Right renal pelvis (tissue), 4 donors: ENCODE data around the gene SETD2. TPM values are rescaled to one million over a fixed set of nuclear protein-coding genes. Genes with fewer than 3 reads are reported as not detected.
"Not testable (repeated sequence)": the region's sequence is repeated elsewhere in the genome, so short reads cannot be mapped to it uniquely, and the experiment has no call there.

Experiments used
- DNase-seq, 4 donors: peaks; one replicate each; pipeline ENCODE4 v3.0.0-alpha.2; 2013; ENCODE audit warnings: low read depth in 4 of 4, low spot score in 3 of 4, missing footprints in 1 of 4
- polyA plus RNA-seq, 4 donors: library from polyadenylated mRNA; unstranded; fragments of 120-200 nt; gene quantifications; one replicate each; pipeline ENCODE4 v1.2.1, GENCODE V29; 2013; ENCODE audit not compliant: insufficient read length in 4 of 4

SETD2 gene
- polyA plus RNA-seq, 4 donors = 63.2 to 70.6 (median 69.1) TPM

DNA sequence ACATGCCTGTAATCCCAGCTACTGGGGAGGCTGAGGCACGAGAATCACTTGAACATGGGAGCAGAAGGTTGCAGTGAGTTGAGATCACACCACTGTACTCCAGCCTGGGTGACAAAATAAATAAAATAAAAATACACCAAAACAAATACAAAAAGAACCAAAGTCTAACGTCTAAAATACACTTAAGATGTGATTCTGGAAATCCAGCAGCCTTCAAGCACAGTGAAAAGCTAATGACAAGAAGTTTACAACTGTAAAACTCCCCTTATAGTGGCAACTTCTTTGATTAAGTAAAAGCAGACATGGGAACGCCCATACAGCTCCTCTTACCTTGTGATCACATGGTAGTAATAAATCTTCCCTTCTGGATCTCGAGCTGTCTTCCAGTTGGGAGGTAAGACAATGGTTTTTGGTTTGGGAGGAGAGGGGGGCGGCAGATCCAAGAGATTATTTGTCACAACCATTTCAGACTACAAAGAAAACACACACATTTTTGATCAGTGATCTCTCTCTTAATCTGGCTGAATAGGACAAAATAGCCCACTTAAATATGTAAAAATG lies 121.6 kb downstream of the SETD2 start:
- no peak for DNase-seq

DNA sequence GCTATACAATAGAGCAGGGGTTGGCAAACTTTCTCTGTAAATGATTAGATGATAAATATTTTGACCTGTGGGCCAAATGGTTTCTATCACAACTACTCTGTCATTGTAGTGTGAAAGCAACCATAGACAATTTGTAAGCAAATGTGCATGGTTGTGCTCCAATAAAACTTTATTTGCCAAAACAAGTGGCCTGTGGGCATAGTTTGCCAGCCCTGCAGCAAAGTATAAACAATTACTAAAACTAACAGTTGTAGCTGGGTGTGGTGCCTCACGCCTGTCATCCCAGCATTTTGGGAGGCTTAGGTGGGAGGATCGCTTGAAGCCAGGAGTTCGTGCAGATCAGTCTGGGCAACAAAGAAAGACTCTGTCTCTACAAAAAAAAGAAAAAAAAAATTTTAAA lies 122.8 kb downstream of the SETD2 start:
- no peak for DNase-seq

DNA sequence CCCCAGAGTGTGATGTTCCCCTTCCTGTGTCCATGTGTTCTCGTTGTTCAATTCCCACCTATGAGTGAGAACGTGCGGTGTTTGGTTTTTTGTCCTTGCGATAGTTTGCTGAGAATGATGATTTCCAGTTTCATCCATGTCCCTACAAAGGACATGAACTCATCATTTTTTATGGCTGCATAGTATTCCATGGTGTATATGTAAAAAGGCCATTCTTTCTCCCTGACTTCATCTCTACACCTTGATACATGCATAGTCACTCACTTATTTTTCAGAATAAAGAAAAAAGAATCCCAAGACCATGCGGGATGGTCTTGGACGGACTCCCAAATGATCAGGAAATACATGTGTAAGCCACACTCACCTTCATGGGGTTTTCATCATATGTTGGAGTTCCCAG lies 126.6 kb downstream of the SETD2 start:
- not testable (repeated sequence) for DNase-seq

DNA sequence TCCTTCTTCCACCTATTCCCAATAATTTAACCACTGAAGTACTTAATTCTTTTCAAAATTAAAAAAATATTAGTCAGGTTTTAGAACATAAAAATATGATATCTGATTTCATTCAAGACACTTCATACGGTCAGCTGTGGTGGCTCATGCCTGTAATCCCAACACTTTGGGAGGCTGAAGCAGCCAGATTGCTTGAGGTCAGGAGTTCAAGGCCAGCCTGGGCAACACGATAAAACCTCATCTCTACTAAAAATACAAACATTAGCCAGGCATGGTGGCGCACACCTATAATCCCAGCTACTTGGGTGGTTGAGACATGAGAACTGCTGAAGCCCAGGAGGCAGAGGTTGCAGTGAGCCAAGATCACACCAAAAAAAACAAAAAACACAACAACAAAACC lies 127.8 kb downstream of the SETD2 start:
- no peak for DNase-seq

DNA sequence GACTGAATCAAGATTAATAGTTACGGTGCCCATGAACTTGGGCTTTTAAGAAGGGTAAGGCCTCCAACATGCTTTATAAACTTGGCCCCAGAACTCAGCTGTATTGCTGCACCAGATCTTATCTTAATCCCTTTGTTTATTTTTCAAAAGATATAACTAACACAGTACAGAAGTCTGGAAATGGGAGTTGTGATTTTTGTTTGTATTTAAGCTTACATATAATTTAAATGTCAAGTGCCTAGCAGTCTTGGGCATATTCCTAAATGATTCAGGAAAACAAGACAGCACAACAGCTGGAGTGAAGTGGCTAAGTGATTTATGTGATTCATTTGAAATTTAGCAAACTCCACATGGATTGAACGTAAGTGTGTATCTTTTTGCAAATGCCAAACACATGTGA lies 128.3 kb downstream of the SETD2 start:
- DNase-seq = no peak

DNA sequence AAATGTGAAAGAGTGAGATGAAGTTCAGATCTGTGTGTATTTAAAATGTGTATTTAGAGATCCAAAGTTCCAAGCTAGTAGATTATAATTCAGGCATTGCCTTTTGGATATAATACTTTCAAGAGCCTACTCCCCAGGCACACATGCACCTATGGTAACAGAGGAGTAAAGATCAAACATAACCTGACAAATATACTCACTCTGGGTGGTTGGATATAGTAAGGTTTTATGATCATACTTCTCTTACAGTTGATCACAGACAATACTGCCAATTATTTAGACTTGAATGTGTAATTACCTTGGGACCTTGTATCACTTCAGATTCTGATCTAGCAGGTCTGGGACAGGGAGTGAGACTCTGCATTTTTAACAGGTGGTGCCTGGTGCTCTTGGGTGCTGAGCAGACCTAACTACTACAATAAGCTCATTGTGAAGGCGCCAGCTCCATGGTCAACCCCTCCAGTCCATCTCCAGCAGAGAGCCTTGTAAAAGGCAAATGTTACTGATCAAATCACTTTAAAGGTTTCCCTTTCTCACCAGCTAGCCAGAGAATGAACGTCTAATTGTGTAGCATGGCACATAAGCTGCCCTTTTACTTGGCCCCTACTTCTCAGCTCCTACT lies 128.9 kb downstream of the SETD2 start:
- no peak for DNase-seq

DNA sequence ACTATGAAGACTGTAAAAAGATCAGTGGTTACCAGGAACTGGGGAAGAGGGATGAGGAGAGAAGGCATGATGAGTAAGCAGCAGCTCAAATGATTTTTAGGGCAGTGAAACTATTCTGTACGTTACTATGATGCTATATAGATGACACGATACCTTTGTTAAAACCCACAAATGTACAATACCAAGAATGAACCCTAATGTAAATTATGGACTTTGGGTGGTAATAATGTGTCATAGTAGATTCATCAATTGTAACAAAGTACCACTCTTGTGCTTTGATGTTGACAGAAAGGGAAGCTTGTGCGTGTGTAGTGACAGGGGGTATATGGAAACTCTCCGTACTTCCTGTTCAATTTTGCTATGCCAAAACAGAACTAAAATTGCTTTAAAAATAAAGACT lies 132.9 kb downstream of the SETD2 start:
- DNase-seq = not testable (repeated sequence)

DNA sequence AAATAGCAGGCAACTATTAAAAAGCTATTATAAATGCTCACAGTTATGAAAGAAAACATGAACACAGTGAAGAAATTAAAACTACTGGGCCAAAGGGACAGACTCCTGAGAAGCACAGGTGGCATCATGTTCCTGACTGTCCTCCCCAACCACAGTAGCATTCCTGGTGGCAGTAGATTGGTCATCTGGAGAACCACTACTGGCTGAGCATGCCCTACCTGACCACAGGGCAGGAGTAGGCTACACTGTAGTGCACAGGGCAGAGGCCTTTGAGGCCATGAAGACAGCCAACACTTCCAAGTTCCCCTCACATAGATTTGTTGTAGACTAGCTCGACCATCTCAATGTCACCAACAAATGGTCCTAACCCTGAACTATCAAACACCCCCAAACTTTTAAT lies 135.2 kb downstream of the SETD2 start:
- DNase-seq = no peak

DNA sequence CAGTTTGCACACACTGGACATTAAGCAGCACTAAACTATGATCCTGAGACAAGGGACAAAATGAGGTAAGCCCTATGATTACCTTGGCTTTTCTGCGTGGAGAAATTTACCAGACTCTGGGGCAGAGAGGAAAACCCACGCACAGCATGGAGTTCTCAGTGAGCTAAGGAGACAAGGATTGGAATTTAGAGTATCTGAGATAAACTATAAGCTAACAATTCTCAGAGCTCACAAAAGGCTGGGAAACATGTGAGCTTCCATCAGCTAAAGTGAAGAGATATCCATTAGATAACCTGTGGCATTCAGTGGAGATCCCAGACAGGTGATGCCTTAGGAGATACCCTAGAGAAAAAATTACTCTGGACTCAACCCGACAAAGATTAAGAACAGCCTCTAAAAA lies 135.8 kb downstream of the SETD2 start:
- DNase-seq = no peak

DNA sequence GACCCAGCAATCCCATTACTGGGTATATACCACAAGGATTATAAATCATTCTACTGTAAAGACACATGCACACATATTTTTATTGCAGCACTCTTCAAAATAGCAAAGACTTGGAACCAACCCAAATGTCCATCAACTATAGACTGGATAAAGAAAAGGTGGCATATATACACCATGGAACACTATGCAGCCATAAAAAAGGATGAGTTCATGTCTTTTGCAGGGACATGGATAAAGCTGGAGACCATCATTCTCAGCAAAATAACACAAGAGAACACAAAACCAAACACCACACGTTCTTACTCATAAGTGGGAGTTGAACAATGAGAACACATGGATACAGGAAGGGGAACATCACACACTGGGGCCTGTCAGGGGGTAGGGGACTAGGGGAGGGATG lies 137.5 kb downstream of the SETD2 start:
- DNase-seq = not testable (repeated sequence)

DNA sequence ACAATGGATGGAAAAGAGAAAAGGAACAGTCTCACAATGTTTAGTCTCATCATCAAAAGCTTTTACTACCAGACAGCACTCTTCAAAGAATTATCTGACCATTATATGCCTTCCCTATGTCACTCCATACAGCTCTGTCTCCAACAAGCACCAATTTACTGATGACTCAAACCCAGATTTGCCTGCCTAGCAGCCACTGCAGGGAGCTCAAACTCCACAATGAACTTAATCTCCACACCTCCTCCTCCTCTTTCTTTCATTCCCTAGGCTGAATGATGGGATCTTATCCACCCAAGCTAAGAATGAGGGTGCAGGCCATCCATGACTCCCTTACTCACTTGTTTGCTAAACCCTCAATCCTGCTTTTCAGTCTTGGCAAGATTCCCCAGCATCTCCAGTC lies 139.0 kb downstream of the SETD2 start:
- no peak for DNase-seq

DNA sequence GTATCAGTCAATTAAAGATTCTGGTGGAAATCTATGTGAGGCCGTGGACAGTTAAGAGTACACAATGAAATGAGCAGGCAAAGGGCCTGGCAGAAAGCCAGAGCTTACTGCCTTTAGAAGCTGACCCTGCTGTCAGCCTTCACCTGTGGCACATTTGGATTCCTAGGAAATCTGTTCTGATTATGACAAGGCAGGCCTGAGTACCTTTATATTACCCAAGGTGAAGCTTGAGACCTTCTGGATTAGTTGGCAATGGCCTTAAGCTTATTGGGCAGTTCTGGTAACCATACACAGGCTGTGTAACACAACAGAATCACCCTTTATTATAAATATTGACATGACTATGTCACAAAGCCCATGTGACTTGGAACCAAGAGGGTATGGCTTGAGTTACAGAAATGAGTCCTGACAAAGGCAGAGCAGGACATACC lies 141.3 kb downstream of the SETD2 start:
- no peak for DNase-seq

DNA sequence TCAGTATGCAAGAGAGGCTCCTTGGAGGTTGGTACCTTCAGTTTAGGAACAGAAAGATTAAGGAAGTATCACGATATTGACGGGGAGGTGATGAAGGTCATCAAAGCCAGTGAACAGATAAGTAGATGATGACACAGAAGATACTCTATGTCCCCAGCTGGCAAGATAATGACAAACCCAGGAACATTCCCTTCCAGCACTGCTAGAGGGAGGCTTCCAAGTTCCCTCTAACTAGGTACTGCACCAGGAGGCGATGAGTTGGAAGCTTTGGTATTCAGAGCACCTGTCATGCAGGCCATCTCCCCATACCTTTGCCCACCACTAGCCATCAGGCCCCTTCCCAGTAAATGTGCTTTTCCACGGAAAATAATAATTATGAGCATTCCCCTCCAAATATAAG lies 143.6 kb downstream of the SETD2 start:
- DNase-seq = no peak

DNA sequence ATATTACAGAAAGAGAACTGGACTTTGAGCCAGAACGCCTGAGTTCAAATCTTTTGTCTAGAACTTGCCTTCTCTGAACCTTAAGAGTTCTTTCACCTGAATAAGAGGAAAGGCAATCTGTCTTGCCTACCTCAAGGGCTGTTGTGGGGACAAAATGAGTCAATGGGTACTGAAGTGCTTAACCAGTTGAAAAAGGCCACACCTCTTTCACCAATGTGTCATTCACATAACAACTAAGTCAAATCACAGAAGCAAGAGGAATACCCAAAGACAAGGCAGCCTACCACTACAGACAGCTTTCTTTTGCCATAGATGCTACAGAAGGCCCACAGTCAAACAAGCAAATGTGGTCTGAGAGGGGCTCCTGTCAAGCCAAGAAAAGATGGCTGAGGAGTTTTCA lies 144.7 kb downstream of the SETD2 start:
- DNase-seq = no peak

DNA sequence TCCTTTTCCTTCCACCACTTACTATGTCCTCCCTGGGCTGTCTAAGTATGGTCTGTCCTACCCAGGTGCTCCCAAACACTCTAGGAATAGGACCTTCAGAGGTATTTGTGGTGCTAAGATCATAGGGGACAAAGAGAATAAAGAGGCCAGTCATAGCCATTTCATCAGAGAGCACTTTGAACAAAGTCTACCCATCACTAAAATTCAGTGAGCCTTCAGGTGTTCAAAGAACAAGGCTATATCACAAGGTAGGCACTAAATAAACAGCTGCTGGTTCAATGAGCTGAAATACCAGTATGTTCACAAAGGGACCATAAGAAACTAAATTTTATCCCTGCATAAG lies 145.7 kb downstream of the SETD2 start:
- DNase-seq = no peak

DNA sequence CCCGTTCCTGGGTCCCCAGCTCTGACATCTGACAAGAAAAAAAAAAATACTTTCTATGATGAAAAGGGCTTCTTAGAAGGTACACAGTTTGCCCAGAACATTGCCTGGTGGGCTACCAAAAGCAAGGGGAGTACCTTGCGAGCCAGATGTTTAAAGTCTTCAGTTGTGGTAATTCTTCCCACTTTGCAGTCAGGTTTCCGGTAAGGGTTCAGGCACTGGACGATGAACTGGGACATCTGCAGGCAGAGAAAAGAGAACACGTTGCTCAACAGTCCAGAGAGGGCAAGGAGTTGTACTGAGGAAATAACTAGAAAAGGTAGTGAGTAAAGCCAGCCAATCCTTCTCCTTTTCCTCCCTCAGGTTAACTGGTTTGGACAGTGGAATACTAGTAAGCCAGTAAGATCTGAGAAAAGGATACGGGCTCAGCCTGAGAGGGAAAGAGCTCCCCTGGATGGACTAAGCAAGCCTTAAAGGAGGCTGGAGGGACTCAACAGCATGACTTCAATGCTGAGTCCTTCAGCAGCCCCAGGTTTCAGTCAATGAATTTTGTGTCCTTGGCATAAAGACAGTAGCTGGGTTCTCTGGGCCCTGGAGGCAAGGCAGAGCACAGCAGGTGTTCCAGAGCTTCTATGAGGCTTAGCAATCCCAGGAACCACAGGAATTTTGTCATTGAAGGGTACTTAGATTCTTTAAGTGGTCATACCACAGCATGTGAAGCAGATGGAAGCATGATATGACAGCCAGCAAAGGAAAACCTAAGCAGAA lies 146.2 kb downstream of the SETD2 start:
- DNase-seq = no peak

DNA sequence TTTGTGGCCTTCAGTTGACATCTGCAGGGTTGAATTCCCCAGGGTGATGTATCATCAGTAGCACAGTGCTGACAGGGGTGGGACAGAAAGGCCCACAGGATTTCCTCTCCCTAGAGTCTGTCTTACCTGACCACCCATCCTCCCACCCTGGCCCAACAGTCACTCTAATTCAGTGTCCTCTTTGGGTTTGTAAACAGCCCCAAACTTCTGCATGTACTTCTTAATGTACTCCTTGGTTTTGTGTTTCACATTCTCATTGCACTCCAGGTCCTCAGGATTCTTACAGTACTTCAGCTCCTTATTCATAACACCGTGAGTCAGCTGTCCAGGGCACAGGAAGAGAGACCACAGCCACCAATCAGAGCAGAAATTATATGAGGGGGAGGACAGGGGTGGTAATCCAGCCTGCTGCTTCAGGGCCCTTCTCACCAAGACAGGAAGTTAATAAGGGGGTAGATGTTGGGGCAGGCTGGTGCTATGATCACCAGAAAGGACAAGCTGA lies 146.9 kb downstream of the SETD2 start:
- no peak for DNase-seq

DNA sequence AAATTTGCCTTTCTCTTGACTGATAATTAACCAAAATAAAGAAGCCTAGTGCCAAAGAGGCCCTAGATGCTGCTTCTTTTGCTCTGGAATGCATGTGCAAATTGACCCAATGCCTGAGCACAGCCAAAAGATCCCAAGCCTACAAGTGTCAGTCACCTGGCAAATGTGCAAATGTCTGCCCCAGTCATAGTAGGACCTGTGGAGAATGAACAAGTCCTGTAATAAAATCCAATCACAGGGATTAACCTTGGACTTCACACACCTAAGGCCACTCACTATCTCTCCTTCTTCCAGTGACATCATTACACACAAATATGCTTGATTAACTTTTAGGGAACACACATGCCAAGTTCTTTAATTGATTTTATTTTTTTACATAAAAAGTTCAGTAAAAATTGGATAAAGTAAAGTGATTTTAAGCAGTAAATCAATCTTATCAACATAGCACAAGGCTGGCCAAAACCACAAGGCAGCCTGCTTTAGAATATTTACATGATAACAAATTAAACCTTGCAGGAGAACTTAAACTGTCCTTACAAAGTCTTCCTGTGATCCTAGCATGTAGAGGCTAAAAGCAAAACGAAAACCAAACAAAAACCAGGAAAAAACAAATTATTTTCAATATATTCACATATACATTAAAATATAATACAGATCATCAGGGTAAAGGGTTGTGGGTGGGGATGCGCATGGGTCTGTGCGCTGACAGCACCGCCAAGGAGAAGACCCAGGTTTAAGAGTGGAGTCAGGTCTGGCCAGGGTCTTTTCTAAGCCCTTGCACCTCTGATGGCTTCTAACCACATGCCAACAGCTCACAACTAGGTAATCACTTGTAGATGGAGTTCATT lies 147.6 kb downstream of the SETD2 start:
- no peak for DNase-seq

DNA sequence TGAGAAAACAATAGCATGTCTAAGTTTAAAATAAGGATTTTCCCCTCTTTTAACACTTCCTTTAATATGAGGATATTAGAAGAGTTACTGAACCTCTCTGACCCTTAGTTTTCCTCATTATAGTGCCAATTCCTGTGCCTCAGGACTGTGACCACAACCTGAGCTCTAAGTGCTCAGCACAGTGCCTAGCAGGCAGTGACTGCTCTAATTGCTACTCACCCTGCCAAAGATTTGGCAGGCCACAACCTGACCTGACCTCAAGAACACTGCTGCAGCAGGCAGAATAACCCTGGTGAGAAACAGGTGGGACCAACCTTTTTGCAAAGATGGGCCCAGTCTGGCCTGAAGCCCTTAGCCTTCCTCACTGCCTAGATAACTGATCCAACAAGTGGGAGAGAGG lies 148.8 kb downstream of the SETD2 start:
- no peak for DNase-seq

DNA sequence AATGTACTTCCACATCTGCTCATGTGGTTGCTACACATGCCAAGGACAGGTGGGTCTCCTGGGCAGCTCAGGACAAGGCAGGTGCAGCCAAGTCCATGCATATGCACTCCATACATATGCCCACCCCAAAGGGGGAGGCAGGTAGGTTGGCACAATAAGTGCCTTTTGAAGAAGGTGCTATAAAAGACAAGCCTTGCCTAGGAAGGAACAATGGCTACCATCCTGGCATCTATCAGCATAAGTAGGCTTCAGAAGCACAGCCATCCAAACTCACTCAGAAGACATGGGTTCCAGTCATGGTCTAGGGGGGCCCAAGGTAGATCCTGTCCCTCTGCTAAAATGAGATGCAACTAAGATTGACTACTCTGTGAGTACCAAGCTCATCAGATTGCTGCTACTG lies 149.9 kb downstream of the SETD2 start:
- DNase-seq = no peak

DNA sequence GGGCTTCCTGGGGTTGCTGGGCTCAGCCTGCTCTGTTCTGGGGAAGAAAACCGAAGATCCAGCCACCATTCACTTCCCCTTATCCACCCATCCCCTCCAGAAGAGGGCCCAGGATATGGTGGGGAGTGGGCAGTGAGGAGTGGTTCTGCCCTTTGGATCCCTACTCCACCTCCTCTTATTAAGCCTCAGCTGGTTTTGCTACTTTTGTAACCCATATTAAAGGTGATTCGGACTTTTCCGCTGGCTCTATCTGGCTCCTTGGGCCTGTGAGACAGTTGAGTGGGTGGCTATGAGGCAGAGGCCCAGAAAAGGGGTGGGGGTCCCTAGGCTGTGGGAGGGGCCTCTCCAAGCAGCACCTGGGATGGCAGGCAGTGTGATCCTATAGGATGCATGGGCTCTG lies 150.7 kb downstream of the SETD2 start:
- DNase-seq = no peak
